ENCODE data around the gene SFRP2. TPM values are rescaled to one million over a fixed set of nuclear protein-coding genes. Genes with fewer than 3 reads are reported as not detected.

SFRP2 gene
- total and polyA plus RNA-seq, 4 donors = 0.08 to 0.09 TPM; not detected in 2

DNA sequence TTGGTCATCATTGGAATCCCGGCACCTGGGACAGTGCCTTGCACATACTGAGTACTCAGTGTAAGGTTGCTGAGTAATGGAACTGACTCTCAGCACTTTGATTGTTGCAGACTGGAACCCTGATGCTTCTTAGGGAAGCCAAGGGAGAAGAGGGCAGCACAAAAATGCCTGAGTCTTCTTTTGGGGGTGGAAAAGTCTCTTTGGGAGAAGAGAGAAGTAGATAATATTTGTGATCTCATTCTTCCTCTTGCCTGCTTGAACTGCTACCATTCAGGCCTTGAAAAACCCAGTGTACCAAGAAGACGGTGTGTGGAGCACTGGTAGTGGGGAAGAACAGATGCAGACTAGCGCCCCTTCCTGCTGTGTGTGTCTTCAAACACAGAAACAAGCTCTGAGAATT, 12.3 kb downstream of the SFRP2 start:
- 77% methylated on average over 3 of the region's 3 CpGs for WGBS
- DNase-seq (ENCODE audit: low spot score) = no peak

DNA sequence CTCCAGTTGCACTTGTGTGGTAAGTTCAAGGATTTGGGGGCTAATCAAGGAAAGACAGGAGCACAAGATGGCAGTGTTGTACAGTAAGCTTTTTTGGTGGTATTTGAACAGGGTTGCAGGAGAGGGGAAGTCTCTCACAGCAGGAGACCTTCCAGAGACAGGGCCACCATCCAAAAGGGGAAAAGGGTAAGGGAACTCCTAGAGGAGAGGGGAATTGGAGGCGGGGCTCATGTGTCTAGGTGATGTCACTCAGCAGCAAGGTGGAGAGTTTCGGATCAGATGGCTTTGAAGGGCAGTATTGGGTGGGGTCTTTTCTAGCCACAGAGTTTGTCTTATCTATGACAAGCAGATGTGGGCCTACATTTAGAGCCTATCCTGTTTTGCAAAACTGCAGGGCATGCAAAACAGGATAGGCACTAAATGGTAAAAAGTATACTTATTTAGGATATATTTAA, 15.6 kb downstream of the SFRP2 start:
- H3K9ac ChIP-seq (ENCODE audit: low read depth in 1 of 2, low read length in 2 of 2) = no peak overlapping the region
- peaks cover 0 to 7% (median 0%) of the 10 kb centered on the region in 4 donors for H3K27me3 ChIP-seq (ENCODE audit: control insufficient read depth in 4 of 4, insufficient read depth in 4 of 4, low read length in 3 of 4)
- no peaks in the 10 kb centered on the region for H3K36me3 ChIP-seq (ENCODE audit: control insufficient read depth in 4 of 4, insufficient read depth in 3 of 4, low read depth in 1 of 4, low read length in 3 of 4)
- H3K27ac ChIP-seq (ENCODE audit: low read depth in 1 of 2, low read length in 2 of 2) = no peak overlapping the region
- H3K9me3 ChIP-seq (ENCODE audit: control insufficient read depth in 4 of 4, low read length in 3 of 4) = peaks cover 0 to under 1% (median 0%) of the 10 kb centered on the region in 4 donors
- DNase-seq (ENCODE audit: low spot score) = peak; percentile 59
- no peaks in the 10 kb centered on the region for H3K4me1 ChIP-seq (ENCODE audit: control insufficient read depth in 4 of 4, insufficient read depth in 4 of 4, low read length in 3 of 4)
- no peak overlapping the region for H3K4me3 ChIP-seq (ENCODE audit: low read depth in 1 of 3, low read length in 3 of 3)
- WGBS = 70% methylated on average over 2 of the region's 2 CpGs
- TF ChIP-seq JUND (IDR thresholded peaks at IDR 0.05) (no peak), RAD21 (IDR thresholded peaks at IDR 0.05) (no peak), YY1 (IDR thresholded peaks at IDR 0.05) (no peak)
- TF ChIP-seq, protein P1, sequence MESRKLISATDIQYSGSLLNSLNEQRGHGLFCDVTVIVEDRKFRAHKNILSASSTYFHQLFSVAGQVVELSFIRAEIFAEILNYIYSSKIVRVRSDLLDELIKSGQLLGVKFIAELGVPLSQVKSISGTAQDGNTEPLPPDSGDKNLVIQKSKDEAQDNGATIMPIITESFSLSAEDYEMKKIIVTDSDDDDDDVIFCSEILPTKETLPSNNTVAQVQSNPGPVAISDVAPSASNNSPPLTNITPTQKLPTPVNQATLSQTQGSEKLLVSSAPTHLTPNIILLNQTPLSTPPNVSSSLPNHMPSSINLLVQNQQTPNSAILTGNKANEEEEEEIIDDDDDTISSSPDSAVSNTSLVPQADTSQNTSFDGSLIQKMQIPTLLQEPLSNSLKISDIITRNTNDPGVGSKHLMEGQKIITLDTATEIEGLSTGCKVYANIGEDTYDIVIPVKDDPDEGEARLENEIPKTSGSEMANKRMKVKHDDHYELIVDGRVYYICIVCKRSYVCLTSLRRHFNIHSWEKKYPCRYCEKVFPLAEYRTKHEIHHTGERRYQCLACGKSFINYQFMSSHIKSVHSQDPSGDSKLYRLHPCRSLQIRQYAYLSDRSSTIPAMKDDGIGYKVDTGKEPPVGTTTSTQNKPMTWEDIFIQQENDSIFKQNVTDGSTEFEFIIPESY (IDR thresholded peaks at IDR 0.05) = no peak
- TF ChIP-seq, protein P2, sequence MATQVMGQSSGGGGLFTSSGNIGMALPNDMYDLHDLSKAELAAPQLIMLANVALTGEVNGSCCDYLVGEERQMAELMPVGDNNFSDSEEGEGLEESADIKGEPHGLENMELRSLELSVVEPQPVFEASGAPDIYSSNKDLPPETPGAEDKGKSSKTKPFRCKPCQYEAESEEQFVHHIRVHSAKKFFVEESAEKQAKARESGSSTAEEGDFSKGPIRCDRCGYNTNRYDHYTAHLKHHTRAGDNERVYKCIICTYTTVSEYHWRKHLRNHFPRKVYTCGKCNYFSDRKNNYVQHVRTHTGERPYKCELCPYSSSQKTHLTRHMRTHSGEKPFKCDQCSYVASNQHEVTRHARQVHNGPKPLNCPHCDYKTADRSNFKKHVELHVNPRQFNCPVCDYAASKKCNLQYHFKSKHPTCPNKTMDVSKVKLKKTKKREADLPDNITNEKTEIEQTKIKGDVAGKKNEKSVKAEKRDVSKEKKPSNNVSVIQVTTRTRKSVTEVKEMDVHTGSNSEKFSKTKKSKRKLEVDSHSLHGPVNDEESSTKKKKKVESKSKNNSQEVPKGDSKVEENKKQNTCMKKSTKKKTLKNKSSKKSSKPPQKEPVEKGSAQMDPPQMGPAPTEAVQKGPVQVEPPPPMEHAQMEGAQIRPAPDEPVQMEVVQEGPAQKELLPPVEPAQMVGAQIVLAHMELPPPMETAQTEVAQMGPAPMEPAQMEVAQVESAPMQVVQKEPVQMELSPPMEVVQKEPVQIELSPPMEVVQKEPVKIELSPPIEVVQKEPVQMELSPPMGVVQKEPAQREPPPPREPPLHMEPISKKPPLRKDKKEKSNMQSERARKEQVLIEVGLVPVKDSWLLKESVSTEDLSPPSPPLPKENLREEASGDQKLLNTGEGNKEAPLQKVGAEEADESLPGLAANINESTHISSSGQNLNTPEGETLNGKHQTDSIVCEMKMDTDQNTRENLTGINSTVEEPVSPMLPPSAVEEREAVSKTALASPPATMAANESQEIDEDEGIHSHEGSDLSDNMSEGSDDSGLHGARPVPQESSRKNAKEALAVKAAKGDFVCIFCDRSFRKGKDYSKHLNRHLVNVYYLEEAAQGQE (IDR thresholded peaks at IDR 0.05) = no peak
- TF ChIP-seq, protein P3, sequence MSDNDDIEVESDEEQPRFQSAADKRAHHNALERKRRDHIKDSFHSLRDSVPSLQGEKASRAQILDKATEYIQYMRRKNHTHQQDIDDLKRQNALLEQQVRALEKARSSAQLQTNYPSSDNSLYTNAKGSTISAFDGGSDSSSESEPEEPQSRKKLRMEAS (IDR thresholded peaks at IDR 0.05) = no peak

More for the DNA sequence above, 12.3 kb downstream of the SFRP2 start:
- Histone ChIP-seq H3K36me3 (ENCODE audit: control insufficient read depth in 4 of 4, insufficient read depth in 3 of 4, low read depth in 1 of 4, low read length in 3 of 4) (no peaks in the 10 kb centered on the region), H3K27ac (ENCODE audit: low read depth in 1 of 2, low read length in 2 of 2) (no peak overlapping the region), H3K9me3 (ENCODE audit: control insufficient read depth in 4 of 4, low read length in 3 of 4) (peaks cover 0 to 6% (median 1%) of the 10 kb centered on the region in 4 donors), H3K27me3 (ENCODE audit: control insufficient read depth in 4 of 4, insufficient read depth in 4 of 4, low read length in 3 of 4) (peaks cover 0 to 13% (median 0%) of the 10 kb centered on the region in 4 donors), H3K9ac (ENCODE audit: low read depth in 1 of 2, low read length in 2 of 2) (no peak overlapping the region), H3K4me3 (ENCODE audit: low read depth in 1 of 3, low read length in 3 of 3) (no peak overlapping the region), H3K4me1 (ENCODE audit: control insufficient read depth in 4 of 4, insufficient read depth in 4 of 4, low read length in 3 of 4) (no peaks in the 10 kb centered on the region)
- TF ChIP-seq GABPA (IDR thresholded peaks at IDR 0.05 in 1 of 2, conservative IDR thresholded peaks at IDR 0.05 in 1 of 2) (no peak), HNF4G (IDR thresholded peaks at IDR 0.05) (no peak), FOXA1 (IDR thresholded peaks at IDR 0.05) (no peak), TAF1 (conservative IDR thresholded peaks at IDR 0.05) (no peak), RXRA (IDR thresholded peaks at IDR 0.05) (no peak), HNF4A (conservative IDR thresholded peaks at IDR 0.05) (no peak), NR2F2 (IDR thresholded peaks at IDR 0.05) (no peak), SP1 (IDR thresholded peaks at IDR 0.05) (no peak), EGR1 (IDR thresholded peaks at IDR 0.05; ENCODE audit: low read depth in 2 of 2) (no peak), YY1 (IDR thresholded peaks at IDR 0.05) (no peak), RAD21 (IDR thresholded peaks at IDR 0.05) (no peak)
- TF ChIP-seq, protein P4, sequence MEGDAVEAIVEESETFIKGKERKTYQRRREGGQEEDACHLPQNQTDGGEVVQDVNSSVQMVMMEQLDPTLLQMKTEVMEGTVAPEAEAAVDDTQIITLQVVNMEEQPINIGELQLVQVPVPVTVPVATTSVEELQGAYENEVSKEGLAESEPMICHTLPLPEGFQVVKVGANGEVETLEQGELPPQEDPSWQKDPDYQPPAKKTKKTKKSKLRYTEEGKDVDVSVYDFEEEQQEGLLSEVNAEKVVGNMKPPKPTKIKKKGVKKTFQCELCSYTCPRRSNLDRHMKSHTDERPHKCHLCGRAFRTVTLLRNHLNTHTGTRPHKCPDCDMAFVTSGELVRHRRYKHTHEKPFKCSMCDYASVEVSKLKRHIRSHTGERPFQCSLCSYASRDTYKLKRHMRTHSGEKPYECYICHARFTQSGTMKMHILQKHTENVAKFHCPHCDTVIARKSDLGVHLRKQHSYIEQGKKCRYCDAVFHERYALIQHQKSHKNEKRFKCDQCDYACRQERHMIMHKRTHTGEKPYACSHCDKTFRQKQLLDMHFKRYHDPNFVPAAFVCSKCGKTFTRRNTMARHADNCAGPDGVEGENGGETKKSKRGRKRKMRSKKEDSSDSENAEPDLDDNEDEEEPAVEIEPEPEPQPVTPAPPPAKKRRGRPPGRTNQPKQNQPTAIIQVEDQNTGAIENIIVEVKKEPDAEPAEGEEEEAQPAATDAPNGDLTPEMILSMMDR (IDR thresholded peaks at IDR 0.05; ENCODE audit: low read depth, low read length, missing input control) = no peak
- TF ChIP-seq, protein P2 (IDR thresholded peaks at IDR 0.05) = no peak
- TF ChIP-seq, protein P1 (IDR thresholded peaks at IDR 0.05) = no peak
- TF ChIP-seq, protein P5, sequence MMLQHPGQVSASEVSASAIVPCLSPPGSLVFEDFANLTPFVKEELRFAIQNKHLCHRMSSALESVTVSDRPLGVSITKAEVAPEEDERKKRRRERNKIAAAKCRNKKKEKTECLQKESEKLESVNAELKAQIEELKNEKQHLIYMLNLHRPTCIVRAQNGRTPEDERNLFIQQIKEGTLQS (IDR thresholded peaks at IDR 0.05) = no peak
